Measurements from ENCODE around the gene ANKRD65. TPM values are rescaled to one million over a fixed set of nuclear protein-coding genes. Genes with fewer than 3 reads are reported as not detected.

Gene ANKRD65
- total RNA-seq, 4 donors from 2014 or later: 13.8 to 32.6 (median 19.4) TPM

- WGBS, 2 donors: 85 to 87% methylated on average over 51 to 55 of the region's 82 CpGs
- H3K4me3 ChIP-seq: no peak overlapping the region
- TF ChIP-seq POLR2A (IDR thresholded peaks at IDR 0.05) (no peak), CTCF (IDR thresholded peaks at IDR 0.05) (no peak), EP300 (IDR thresholded peaks at IDR 0.05) (no peak)
- no peak for DNase-seq (ENCODE audit: low spot score in 2 of 2)
- H3K27me3 ChIP-seq: peaks cover 0 to 6% of the 10 kb centered on the region in 2 donors
- no peaks in the 10 kb centered on the region for H3K9me3 ChIP-seq
- H3K36me3 ChIP-seq: peaks cover 0 to 18% (median 0%) of the 10 kb centered on the region in 3 donors
- H3K4me1 ChIP-seq: peaks cover 0 to 68% (median 43%) of the 10 kb centered on the region in 4 donors
- peak overlapping the region in 3 of 4 donors; percentile 30 to 89 (median 54) for H3K27ac ChIP-seq
Measured at GRCh38 chr1:1439546-1440261, 18.6 kb upstream of the ANKRD65 start.

- 77 to 86% methylated on average over 40 to 42 of the region's 45 CpGs for WGBS, 2 donors
- Histone ChIP-seq H3K27me3 (peaks cover 0 to 6% of the 10 kb centered on the region in 2 donors), H3K4me3 (peak overlapping the region in 2 of 4 donors; percentile 1 to 63), H3K4me1 (peaks cover 0 to 78% (median 51%) of the 10 kb centered on the region in 4 donors), H3K9me3 (no peaks in the 10 kb centered on the region), H3K27ac (peak overlapping the region in 3 of 4 donors; percentile 1 to 89 (median 43)), H3K36me3 (peaks cover 0 to 18% (median 0%) of the 10 kb centered on the region in 3 donors)
- TF ChIP-seq POLR2A (IDR thresholded peaks at IDR 0.05) (no peak), EP300 (IDR thresholded peaks at IDR 0.05) (no peak), CTCF (IDR thresholded peaks at IDR 0.05) (no peak)
- DNase-seq (ENCODE audit: low spot score in 2 of 2): no peak
Measured at GRCh38 chr1:1438531-1439381, 17.7 kb upstream of the ANKRD65 start.

- Histone ChIP-seq H3K27me3 (peaks cover 0 to 6% of the 10 kb centered on the region in 2 donors), H3K27ac (peak overlapping the region; percentile 4 to 89 (median 46)), H3K9me3 (no peaks in the 10 kb centered on the region), H3K36me3 (peaks cover 0 to 18% (median 0%) of the 10 kb centered on the region in 3 donors), H3K4me3 (peak overlapping the region in 2 of 4 donors; percentile 63 to 72), H3K4me1 (peaks cover 0 to 86% (median 60%) of the 10 kb centered on the region in 4 donors)
- DNase-seq (ENCODE audit: low spot score in 2 of 2): no peak
- WGBS, 2 donors: 33 to 52% methylated on average over 8 to 9 of the region's 11 CpGs
- TF ChIP-seq CTCF (IDR thresholded peaks at IDR 0.05): no peak
- no peak for TF ChIP-seq POLR2A (IDR thresholded peaks at IDR 0.05)
- no peak for TF ChIP-seq EP300 (IDR thresholded peaks at IDR 0.05)
Measured at GRCh38 chr1:1437904-1438376, 16.9 kb upstream of the ANKRD65 start.

- Histone ChIP-seq H3K4me1 (peaks cover 0 to 92% (median 65%) of the 10 kb centered on the region in 4 donors), H3K27me3 (peaks cover 0 to 6% of the 10 kb centered on the region in 2 donors), H3K36me3 (peaks cover 0 to 18% (median 0%) of the 10 kb centered on the region in 3 donors), H3K4me3 (peak overlapping the region; percentile 15 to 72 (median 54)), H3K9me3 (no peaks in the 10 kb centered on the region), H3K27ac (peak overlapping the region; percentile 43 to 89 (median 66))
- DNase-seq (ENCODE audit: low spot score in 2 of 2): no peak
- 47 to 68% methylated on average over 5 to 17 of the region's 31 CpGs for WGBS, 2 donors
- TF ChIP-seq EP300 (IDR thresholded peaks at IDR 0.05) (no peak), POLR2A (IDR thresholded peaks at IDR 0.05) (no peak)
Measured at GRCh38 chr1:1437033-1437903, 16.2 kb upstream of the ANKRD65 start.

DNA sequence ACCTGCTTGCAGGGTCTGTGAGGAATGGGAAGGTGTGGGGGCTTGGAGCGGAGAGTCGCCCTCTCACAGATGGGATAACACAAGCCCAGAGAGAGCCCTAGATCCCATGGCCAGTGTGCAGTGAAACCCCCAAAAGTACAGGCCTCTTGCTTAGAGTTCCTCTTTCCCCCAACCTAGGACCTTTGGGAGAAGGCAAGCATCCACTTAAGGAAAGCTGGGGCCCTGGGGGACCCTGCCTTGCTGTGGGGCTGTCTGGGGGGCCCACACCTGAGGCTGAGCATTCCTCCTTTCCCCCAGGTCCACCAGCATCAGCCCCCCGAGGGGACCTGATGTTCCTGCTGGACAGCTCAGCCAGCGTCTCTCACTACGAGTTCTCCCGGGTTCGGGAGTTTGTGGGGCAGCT, 15.6 kb upstream of the ANKRD65 start:
- DNase-seq (ENCODE audit: low spot score in 2 of 2): no peak
- 39 to 87% methylated on average over 2 to 3 of the region's 7 CpGs for WGBS, 2 donors
- H3K36me3 ChIP-seq: peaks cover 0 to 18% (median 0%) of the 10 kb centered on the region in 3 donors
- TF ChIP-seq CTCF (IDR thresholded peaks at IDR 0.05) (no peak), POLR2A (IDR thresholded peaks at IDR 0.05) (no peak), EP300 (IDR thresholded peaks at IDR 0.05) (no peak)
- peak overlapping the region; percentile 49 to 89 (median 84) for H3K27ac ChIP-seq
- peak overlapping the region; percentile 45 to 72 (median 56) for H3K4me3 ChIP-seq
- peaks cover 0 to 6% of the 10 kb centered on the region in 2 donors for H3K27me3 ChIP-seq
- peaks cover 6 to 93% (median 68%) of the 10 kb centered on the region in 4 donors for H3K4me1 ChIP-seq
- no peaks in the 10 kb centered on the region for H3K9me3 ChIP-seq
